Activated naive CD8-positive, alpha-beta T cell treated with anti-CD3 and anti-CD28 coated beads, Interleukin-2, amount 10 ng/mL, durations not matched to agents 7 days and 5 days (primary cell): ENCODE data around the gene ACP4. TPM values are rescaled to one million over a fixed set of nuclear protein-coding genes. Genes with fewer than 3 reads are reported as not detected.
"Not testable (repeated sequence)": the region's sequence is repeated elsewhere in the genome, so short reads cannot be mapped to it uniquely, and the experiment has no call there.

ENCODE experiments used
- ATAC-seq: fragments of 150-1000 bp; cut with Tn5 transposase; one replicate; pipeline ENCODE4 v1.10.0; 2021; ENCODE audit warnings: low read depth, moderate library complexity
- POLR2A ChIA-PET: fragments of 350-600 bp; sonication (Branson Sonifier 250); formaldehyde crosslinking; loops from one replicate; lab custom pipeline; 2021; ENCODE audit warnings: antibody characterized with exemption; lab: Charles Lee
- DNase-seq: peaks from one replicate; pipeline ENCODE4 v3.0.0; 2021
- H3K27ac Mint-ChIP-seq: one replicate; pipeline ENCODE4 v1.8.0; 2022; ENCODE audit warnings: mild to moderate bottlenecking, mixed read lengths
- H3K27me3 Mint-ChIP-seq: one replicate; pipeline ENCODE4 v1.8.0; 2022; ENCODE audit warnings: mild to moderate bottlenecking, moderate library complexity, mixed read lengths
- H3K36me3 Mint-ChIP-seq: one replicate; pipeline ENCODE4 v1.8.0; 2021; ENCODE audit warnings: mild to moderate bottlenecking, mixed read lengths
- H3K4me1 Mint-ChIP-seq: one replicate; pipeline ENCODE4 v1.8.0; 2021; ENCODE audit warnings: mixed read lengths
- H3K4me3 Mint-ChIP-seq: one replicate; pipeline ENCODE4 v1.8.0; 2022; ENCODE audit warnings: mild to moderate bottlenecking, moderate library complexity, mixed read lengths
- H3K9me3 Mint-ChIP-seq: one replicate; pipeline ENCODE4 v1.8.0; 2021; ENCODE audit warnings: mixed read lengths
- total RNA-seq, 2 experiments: library from RNA; stranded (reverse); gene quantifications; one replicate each; pipeline ENCODE4 v1.2.3, GENCODE V29; 2021

The ACP4 gene
- total RNA-seq, 2 experiments from 2014 or later, result not detected

- Mint-ChIP-seq H3K27ac (no peak overlapping the region), H3K9me3 (peaks cover 6% of the 10 kb centered on the region)
- POLR2A ChIA-PET, result no interaction called here
Observed at GRCh38 chr19:50808856-50809255, 18.6 kb downstream of the ACP4 start.

DNA sequence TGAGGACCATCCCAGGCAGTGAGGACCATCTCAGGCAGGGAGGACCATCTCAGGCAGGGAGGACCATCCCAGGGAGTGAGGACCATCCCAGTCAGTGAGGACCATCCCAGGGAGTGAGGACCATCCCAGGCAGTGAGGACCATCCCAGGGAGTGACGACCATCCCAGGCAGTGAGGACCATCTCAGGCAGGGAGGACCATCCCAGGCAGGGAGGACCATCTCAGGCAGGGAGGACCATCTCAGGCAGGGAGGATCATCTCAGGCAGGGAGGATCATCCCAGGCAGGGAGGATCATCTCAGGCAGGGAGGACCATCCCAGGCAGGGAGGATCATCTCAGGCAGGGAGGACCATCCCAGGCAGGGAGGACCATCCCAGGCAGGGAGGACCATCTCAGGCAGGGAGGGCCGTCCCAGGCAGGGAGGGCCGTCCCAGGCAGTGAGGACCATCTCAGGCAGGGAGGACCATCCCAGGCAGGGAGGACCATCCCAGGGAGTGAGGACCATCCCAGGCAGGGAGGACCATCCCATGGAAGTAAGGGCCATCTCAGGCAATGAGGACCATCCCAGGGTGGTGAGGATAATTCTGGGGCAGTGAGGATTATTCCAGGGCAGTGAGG is 21.5 kb downstream of the ACP4 start:
- H3K4me3 Mint-ChIP-seq, H3K27ac Mint-ChIP-seq, DNase-seq, H3K9me3 Mint-ChIP-seq, POLR2A ChIA-PET, H3K36me3 Mint-ChIP-seq, H3K4me1 Mint-ChIP-seq, ATAC-seq: not testable (repeated sequence)
- peaks cover 25% of the 10 kb centered on the region for H3K27me3 Mint-ChIP-seq

More at GRCh38 chr19:50808856-50809255, 18.6 kb downstream of the ACP4 start:
- peaks cover 4% of the 10 kb centered on the region for H3K36me3 Mint-ChIP-seq
- H3K4me3 Mint-ChIP-seq, result no peak overlapping the region
- H3K27me3 Mint-ChIP-seq, result peaks cover 11% of the 10 kb centered on the region
- H3K4me1 Mint-ChIP-seq, result peaks cover 7% of the 10 kb centered on the region
- DNase-seq, result no peak
- no peak for ATAC-seq

DNA sequence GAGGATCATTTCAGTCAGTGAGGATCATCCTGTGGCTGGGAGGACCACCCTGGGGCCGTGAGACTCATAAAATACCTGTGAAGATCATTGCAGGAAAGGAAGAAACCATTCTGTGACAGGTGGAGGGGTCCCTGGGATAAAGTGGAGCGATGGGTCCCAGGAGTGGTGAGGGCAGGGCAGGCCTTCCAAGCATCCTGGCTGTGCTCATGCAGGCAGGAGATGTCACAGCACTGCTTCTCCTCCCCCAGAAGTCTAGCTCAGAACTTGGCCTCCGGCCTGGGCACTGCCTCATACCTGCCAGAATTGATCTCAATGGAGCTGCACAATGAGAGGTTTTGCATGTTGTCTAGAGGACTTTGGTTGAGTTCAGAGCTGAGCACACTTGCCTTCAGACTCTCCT is 22.3 kb downstream of the ACP4 start:
- DNase-seq (no peak), ATAC-seq (no peak)
- POLR2A ChIA-PET, result no interaction called here
- Mint-ChIP-seq H3K4me3 (no peak overlapping the region), H3K36me3 (peaks cover 1% of the 10 kb centered on the region), H3K4me1 (peaks cover 3% of the 10 kb centered on the region), H3K9me3 (peaks cover 6% of the 10 kb centered on the region), H3K27me3 (peaks cover 30% of the 10 kb centered on the region), H3K27ac (no peak overlapping the region)

GRCh38 chr19:50814883-50815282 is 24.7 kb downstream of the ACP4 start:
- Mint-ChIP-seq H3K9me3 (peaks cover 4% of the 10 kb centered on the region), H3K27ac (no peak overlapping the region), H3K4me1 (peaks cover 10% of the 10 kb centered on the region), H3K36me3 (peaks cover 1% of the 10 kb centered on the region), H3K27me3 (peaks cover 36% of the 10 kb centered on the region), H3K4me3 (no peak overlapping the region)
- DNase-seq (no peak), ATAC-seq (no peak)
- POLR2A ChIA-PET, result interaction anchor here (1.0 to 1.4 kb wide), 2 partner anchors 10 to 14 kb away, joined by 3 to 6 read pairs; no protein-coding TSS in a partner anchor

DNA sequence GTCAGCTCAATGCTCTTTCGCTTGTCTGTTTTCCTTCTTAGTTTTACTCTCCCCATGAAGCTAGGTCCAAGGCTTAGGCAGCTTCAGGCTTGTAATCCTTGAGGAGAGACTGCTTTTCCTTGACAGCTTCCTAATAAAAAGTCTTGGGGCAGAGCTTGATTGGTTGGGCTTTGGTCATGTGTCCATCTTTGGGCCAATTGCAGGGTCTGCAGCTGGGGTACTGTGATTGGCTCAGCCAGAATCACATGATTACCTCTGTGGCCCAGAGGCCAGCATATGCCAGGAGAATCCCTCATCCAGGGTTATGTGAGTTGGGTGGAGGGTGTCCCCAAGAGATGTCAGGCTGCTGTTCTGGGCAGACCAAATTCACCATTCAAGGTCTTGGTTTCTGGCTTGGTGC is 25.2 kb downstream of the ACP4 start:
- DNase-seq (no peak), ATAC-seq (no peak)
- Mint-ChIP-seq H3K9me3 (peaks cover 2% of the 10 kb centered on the region), H3K27me3 (peaks cover 42% of the 10 kb centered on the region), H3K4me1 (peaks cover 15% of the 10 kb centered on the region), H3K27ac (no peak overlapping the region), H3K36me3 (peaks cover under 1% of the 10 kb centered on the region), H3K4me3 (no peak overlapping the region)
- POLR2A ChIA-PET, result interaction anchor here (1.0 to 1.4 kb wide), 2 partner anchors 11 to 15 kb away, joined by 3 to 6 read pairs; no protein-coding TSS in a partner anchor

DNA sequence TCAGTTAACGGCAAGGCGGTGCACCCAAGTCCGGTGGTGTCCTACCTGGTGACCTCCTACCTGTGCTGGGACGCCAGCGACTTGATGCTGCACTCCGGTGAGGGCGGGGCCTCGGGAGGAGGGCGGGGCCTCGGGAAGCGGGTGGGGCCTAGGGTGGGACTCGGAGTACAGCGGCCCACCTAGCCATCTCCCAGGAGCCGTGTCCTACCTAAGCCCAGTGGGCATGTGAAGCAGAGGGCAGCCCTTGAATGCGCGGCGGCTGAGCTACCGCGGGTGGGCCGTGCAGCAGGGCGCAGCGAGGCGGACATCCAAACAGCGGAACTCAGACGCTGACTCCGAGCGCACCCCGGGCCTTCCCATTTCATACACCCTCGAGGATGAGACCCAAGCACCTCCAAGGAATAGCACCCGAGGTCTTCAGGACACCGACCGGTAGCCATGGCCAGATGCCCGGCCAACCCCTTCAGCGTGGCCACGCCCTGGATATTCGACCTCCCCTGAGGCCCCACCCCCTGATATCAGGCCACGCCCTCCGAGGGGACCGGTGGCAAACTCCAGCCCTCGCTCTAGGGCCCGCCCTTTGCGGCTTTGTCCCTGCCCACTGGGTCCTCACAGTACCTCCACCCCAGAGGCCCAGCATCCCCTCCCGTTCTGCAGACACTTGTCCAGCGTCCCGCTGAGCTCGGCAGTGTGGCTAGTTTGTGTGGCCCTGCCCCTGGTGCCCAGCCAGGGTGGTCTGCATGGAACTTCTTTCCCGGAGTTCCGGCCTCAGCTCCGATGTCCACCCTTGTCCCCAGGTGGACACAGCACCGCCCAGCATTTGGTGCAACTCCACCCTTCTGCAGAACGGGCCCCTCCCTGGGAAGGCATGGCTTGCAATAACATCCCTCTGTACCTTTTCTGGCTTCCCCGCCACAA is 28.0 kb downstream of the ACP4 start:
- Mint-ChIP-seq H3K4me1 (peaks cover 21% of the 10 kb centered on the region), H3K36me3 (no peaks in the 10 kb centered on the region), H3K9me3 (no peaks in the 10 kb centered on the region), H3K27me3 (peaks cover 47% of the 10 kb centered on the region), H3K27ac (peak overlapping the region; percentile 35), H3K4me3 (peak overlapping the region; percentile 76)
- POLR2A ChIA-PET, result interaction anchor here (3.9 kb wide), 1 partner anchor 14 kb away, joined by 22 read pairs; no protein-coding TSS in a partner anchor
- ATAC-seq (peak; percentile 54), DNase-seq (peak; percentile 75)

- Mint-ChIP-seq H3K36me3 (no peaks in the 10 kb centered on the region), H3K27me3 (peaks cover 47% of the 10 kb centered on the region), H3K9me3 (no peaks in the 10 kb centered on the region), H3K4me1 (peaks cover 21% of the 10 kb centered on the region), H3K4me3 (peak overlapping the region; percentile 76), H3K27ac (peak overlapping the region; percentile 61)
- DNase-seq (no peak), ATAC-seq (no peak)
- POLR2A ChIA-PET, result interaction anchor here (3.9 kb wide), 1 partner anchor 15 kb away, joined by 22 read pairs; no protein-coding TSS in a partner anchor
Observed at GRCh38 chr19:50818859-50819472, 28.8 kb downstream of the ACP4 start.

DNA sequence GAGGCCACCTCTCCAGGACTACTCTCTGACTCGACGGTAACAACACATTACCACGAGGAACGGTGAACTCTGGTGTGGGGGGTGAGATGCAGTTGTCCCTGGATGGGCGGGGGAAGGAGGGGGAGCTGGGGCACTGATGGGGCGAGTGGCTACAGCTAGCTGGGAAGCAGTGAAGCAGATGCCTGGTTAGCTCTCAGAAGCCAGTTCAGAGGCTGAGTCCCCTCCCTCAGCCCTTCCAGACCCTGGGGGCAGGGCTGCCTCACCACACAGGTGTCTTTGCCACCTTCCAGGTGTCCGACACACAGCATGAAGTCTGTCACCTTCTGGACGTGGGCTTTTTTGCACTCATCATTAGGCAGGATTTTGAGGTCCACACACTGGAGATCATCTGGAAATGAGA is 29.4 kb downstream of the ACP4 start:
- Mint-ChIP-seq H3K27ac (no peak overlapping the region), H3K9me3 (no peaks in the 10 kb centered on the region), H3K4me1 (peaks cover 21% of the 10 kb centered on the region), H3K4me3 (peak overlapping the region; percentile 72), H3K36me3 (no peaks in the 10 kb centered on the region), H3K27me3 (peaks cover 49% of the 10 kb centered on the region)
- ATAC-seq (no peak), DNase-seq (no peak)
- POLR2A ChIA-PET, result interaction anchor here (0.8 to 3.9 kb wide), 2 partner anchors 16 to 155 kb away, joined by 5 to 22 read pairs; no protein-coding TSS in a partner anchor

GRCh38 chr19:50820086-50820485 is 29.9 kb downstream of the ACP4 start:
- Mint-ChIP-seq H3K36me3 (no peaks in the 10 kb centered on the region), H3K9me3 (no peaks in the 10 kb centered on the region), H3K27ac (peak overlapping the region; percentile 44), H3K27me3 (peaks cover 48% of the 10 kb centered on the region), H3K4me3 (peak overlapping the region; percentile 72), H3K4me1 (peaks cover 21% of the 10 kb centered on the region)
- ATAC-seq (no peak), DNase-seq (no peak)
- POLR2A ChIA-PET, result interaction anchor here (0.8 to 3.9 kb wide), 3 partner anchors 13 to 155 kb away, joined by 4 to 22 read pairs (median 5); no protein-coding TSS in a partner anchor

GRCh38 chr19:50820549-50821247 is 30.5 kb downstream of the ACP4 start:
- Mint-ChIP-seq H3K27ac (peak overlapping the region; percentile 44), H3K4me3 (peak overlapping the region; percentile 72), H3K27me3 (peaks cover 46% of the 10 kb centered on the region), H3K36me3 (no peaks in the 10 kb centered on the region), H3K4me1 (peaks cover 21% of the 10 kb centered on the region), H3K9me3 (no peaks in the 10 kb centered on the region)
- no peak for ATAC-seq
- no peak for DNase-seq
- POLR2A ChIA-PET, result interaction anchor here (0.8 to 3.9 kb wide), 3 partner anchors 14 to 156 kb away, joined by 4 to 22 read pairs (median 5); no protein-coding TSS in a partner anchor

DNA sequence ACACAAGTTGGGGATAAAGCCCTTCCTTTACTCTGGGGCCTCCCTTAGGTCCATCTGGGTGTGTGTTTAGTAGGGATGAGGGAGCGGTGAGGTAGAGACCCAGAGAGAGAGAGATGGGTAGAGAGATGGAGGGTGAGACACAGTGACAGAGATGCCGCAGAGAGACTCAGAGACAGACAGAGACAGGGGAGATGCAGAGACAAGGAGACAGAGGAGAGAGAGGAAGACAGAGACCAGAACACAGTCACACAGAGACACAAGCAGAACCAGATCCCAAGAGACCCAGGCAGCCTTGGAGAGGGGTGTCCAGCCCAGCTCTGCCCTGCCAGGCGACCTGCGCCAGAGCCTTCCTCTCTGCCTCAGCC is 31.0 kb downstream of the ACP4 start:
- no peak overlapping the region for H3K27ac Mint-ChIP-seq
- H3K36me3 Mint-ChIP-seq, result no peaks in the 10 kb centered on the region
- peaks cover 45% of the 10 kb centered on the region for H3K27me3 Mint-ChIP-seq
- H3K4me3 Mint-ChIP-seq, result no peak overlapping the region
- POLR2A ChIA-PET, result interaction anchor here (3.9 kb wide), 1 partner anchor 17 kb away, joined by 22 read pairs; no protein-coding TSS in a partner anchor
- no peaks in the 10 kb centered on the region for H3K9me3 Mint-ChIP-seq
- peaks cover 21% of the 10 kb centered on the region for H3K4me1 Mint-ChIP-seq
- DNase-seq (no peak), ATAC-seq (no peak)

DNA sequence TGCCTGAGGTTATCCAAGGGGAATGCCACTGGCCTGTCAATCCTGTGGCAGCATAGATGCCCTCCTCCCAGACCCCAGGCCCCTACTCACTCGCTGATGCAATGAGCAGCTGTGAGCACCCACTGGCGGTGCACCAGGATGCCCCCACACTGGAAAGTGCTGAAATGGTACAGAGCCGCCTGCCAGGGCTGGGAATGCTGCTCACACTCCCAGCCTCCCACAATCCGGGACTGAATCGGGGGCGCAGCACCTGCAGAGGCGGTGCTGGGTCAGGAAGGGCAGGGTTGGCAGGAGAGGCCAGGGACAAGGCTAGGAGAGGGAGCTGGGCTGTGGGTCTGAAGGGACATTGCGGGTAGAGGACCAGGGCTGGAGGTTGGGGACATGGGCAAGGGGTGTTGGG is 31.4 kb downstream of the ACP4 start:
- POLR2A ChIA-PET, result no interaction called here
- H3K27ac Mint-ChIP-seq, result no peak overlapping the region
- peaks cover 43% of the 10 kb centered on the region for H3K27me3 Mint-ChIP-seq

More for the DNA sequence above, 31.4 kb downstream of the ACP4 start:
- Mint-ChIP-seq H3K36me3 (no peaks in the 10 kb centered on the region), H3K9me3 (no peaks in the 10 kb centered on the region), H3K4me1 (peaks cover 21% of the 10 kb centered on the region), H3K4me3 (no peak overlapping the region)
- no peak for ATAC-seq
- DNase-seq, result no peak
